PC-3 (cell line): ENCODE measurements around the gene SLC44A3.

ENCODE experiments used
- CTCF ChIP-seq: fragments of 300-600 bp; sonication (generic); conservative IDR thresholded peaks from 2 replicates; pipeline ENCODE4 v1.5.1; 2017; ENCODE audit warnings: antibody characterized with exemption, low read depth, mild to moderate bottlenecking, low read length
- EZH2 ChIP-seq: fragments of 300-600 bp; sonication (generic); IDR thresholded peaks from one replicate; pipeline ENCODE4 v1.6.1; 2017; ENCODE audit warnings: antibody characterized with exemption, mild to moderate bottlenecking, low read length; ENCODE audit not compliant: unreplicated experiment
- EZH2phosphoT487 ChIP-seq: fragments of 300-600 bp; sonication (generic); IDR thresholded peaks from 2 replicates; pipeline ENCODE4 v1.6.1; 2018; ENCODE audit warnings: mild to moderate bottlenecking, antibody characterized with exemption, low read length, borderline replicate concordance

GRCh38 chr1:94804442-94804837, 15.7 kb upstream of the SLC44A3 start:
- TF ChIP-seq CTCF (no peak), EZH2 (no peak), EZH2phosphoT487 (no peak)
